ENCODE results near the gene DDI1. TPM values are rescaled to one million over a fixed set of nuclear protein-coding genes. Genes with fewer than 3 reads are reported as not detected.

Gene DDI1
- total and polyA plus RNA-seq, 2 of the 4 experiments (the other 2 are of a cell fraction): not detected

DNA sequence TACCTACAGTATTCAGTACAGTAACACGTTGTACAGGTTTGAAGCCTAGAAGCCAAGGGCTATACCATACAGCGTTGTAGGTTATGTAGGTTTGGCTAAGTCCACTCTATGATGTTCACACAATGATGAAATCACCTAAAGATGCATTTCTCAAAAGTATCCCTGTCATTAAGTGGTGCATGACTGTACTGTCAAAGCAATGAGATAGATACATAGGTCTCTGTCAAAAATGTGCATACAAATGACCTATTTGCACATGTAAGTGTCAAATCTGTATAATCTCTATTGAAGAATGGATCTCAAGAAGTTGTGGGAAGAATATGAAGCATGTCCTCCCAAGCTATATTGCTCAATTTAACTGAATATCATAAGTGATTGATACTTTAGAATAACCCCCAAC is 11.9 kb upstream of the DDI1 start:
- Histone ChIP-seq H2BK120ac (ENCODE audit: low read depth, low read length) (no peak overlapping the region), H3K9ac (ENCODE audit: low read depth, low read length) (no peak overlapping the region), H3K18ac (ENCODE audit: low read depth, low read length) (no peak overlapping the region), H3K27ac (ENCODE audit: insufficient read depth, low read length) (no peak overlapping the region), H3K27me3 (ENCODE audit: control insufficient read depth, insufficient read depth, low read length) (no peaks in the 10 kb centered on the region), H3K23ac (ENCODE audit: low read depth, low read length) (no peak overlapping the region), H4K20me1 (ENCODE audit: insufficient read depth, low read length) (no peaks in the 10 kb centered on the region), H4K8ac (ENCODE audit: low read depth in 2 of 2, low read length in 2 of 2) (no peak overlapping the region), H3K9me1 (ENCODE audit: insufficient read depth, low read length) (no peaks in the 10 kb centered on the region), H3K4me1 (ENCODE audit: control insufficient read depth, insufficient read depth, low read length) (no peaks in the 10 kb centered on the region; the same call in 1 of the 2 replicates), H2AK9ac (replicated peaks; ENCODE audit: low read depth, low read length, poor library complexity) (no peak overlapping the region), H3K36me3 (ENCODE audit: control insufficient read depth, insufficient read depth, low read length) (no peaks in the 10 kb centered on the region), H2AFZ (replicated peaks; ENCODE audit: low read length, poor library complexity) (no peak overlapping the region), H3K4me3 (ENCODE audit: insufficient read depth, low read depth, low read length) (no peak overlapping the region), H3K56ac (ENCODE audit: extremely low read depth, insufficient read depth, low read length) (no peak overlapping the region), H4K91ac (ENCODE audit: insufficient read depth, low read depth, low read length) (no peak overlapping the region), H4K5ac (ENCODE audit: low read depth, low read length) (no peak overlapping the region), H3K9me3 (ENCODE audit: control insufficient read depth, insufficient read depth, low read length) (no peaks in the 10 kb centered on the region), H3K14ac (replicated peaks; ENCODE audit: low read depth, low read length) (no peak overlapping the region), H2BK15ac (ENCODE audit: low read depth, low read length) (no peak overlapping the region), H3K4me2 (ENCODE audit: low read depth, low read length) (no peak overlapping the region), H3K79me1 (ENCODE audit: low read depth in 1 of 2, low read length in 2 of 2) (no peaks in the 10 kb centered on the region), H2BK20ac (ENCODE audit: low read depth, low read length) (no peak overlapping the region), H2AK5ac (ENCODE audit: low read depth, low read length) (no peak overlapping the region), H3K4ac (ENCODE audit: low read depth, low read length) (no peak overlapping the region), H2BK5ac (ENCODE audit: low read depth, low read length, poor library complexity, severe bottlenecking) (no peak overlapping the region)
- TF ChIP-seq MAFK (IDR thresholded peaks at IDR 0.05; ENCODE audit: low read depth, low read length) (no peak), SMC3 (IDR thresholded peaks at IDR 0.05; ENCODE audit: low read depth, low read length) (no peak), NFE2L2 (IDR thresholded peaks at IDR 0.05; ENCODE audit: low read depth, low read length) (no peak), RFX5 (IDR thresholded peaks at IDR 0.05; ENCODE audit: low read depth, low read length) (no peak), RAD21 (IDR thresholded peaks at IDR 0.05; ENCODE audit: low read length) (no peak)
- TF ChIP-seq, protein P1, sequence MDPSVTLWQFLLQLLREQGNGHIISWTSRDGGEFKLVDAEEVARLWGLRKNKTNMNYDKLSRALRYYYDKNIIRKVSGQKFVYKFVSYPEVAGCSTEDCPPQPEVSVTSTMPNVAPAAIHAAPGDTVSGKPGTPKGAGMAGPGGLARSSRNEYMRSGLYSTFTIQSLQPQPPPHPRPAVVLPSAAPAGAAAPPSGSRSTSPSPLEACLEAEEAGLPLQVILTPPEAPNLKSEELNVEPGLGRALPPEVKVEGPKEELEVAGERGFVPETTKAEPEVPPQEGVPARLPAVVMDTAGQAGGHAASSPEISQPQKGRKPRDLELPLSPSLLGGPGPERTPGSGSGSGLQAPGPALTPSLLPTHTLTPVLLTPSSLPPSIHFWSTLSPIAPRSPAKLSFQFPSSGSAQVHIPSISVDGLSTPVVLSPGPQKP (IDR thresholded peaks at IDR 0.05; ENCODE audit: borderline replicate concordance, low read depth, low read length): no peak
- TF ChIP-seq, protein P2, sequence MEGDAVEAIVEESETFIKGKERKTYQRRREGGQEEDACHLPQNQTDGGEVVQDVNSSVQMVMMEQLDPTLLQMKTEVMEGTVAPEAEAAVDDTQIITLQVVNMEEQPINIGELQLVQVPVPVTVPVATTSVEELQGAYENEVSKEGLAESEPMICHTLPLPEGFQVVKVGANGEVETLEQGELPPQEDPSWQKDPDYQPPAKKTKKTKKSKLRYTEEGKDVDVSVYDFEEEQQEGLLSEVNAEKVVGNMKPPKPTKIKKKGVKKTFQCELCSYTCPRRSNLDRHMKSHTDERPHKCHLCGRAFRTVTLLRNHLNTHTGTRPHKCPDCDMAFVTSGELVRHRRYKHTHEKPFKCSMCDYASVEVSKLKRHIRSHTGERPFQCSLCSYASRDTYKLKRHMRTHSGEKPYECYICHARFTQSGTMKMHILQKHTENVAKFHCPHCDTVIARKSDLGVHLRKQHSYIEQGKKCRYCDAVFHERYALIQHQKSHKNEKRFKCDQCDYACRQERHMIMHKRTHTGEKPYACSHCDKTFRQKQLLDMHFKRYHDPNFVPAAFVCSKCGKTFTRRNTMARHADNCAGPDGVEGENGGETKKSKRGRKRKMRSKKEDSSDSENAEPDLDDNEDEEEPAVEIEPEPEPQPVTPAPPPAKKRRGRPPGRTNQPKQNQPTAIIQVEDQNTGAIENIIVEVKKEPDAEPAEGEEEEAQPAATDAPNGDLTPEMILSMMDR (conservative IDR thresholded peaks at IDR 0.05; ENCODE audit: low read depth, low read length): no peak
- intact Hi-C loops (cut with micrococcal nuclease): no loop called here
- ATAC-seq (ENCODE audit: low read depth) (no peak), DNase-seq (no peak)
- ChIA-PET CTCF (no interaction called here), POLR2A (ENCODE audit: unreplicated experiment) (no interaction called here)
- no TSS peak for BruUV-seq (replicated peaks)
- in situ Hi-C loops (cut with MboI; ENCODE audit: low sequenced_read_pairs): no loop called here
- dilution Hi-C loops (cut with HindIII; ENCODE audit: low sequenced_read_pairs, unreplicated experiment): no loop called here
- no CpG with 5 or more reads among the region's 2 CpGs for WGBS, 2 experiments (ENCODE audit: extremely low coverage in 2 of 2, insufficient read length in 1 of 2)

Measured in IMR-90 (cell line).